Calu3 (cell line): Measurements from ENCODE around the gene FGFR2. TPM values are rescaled to one million over a fixed set of nuclear protein-coding genes. Genes with fewer than 3 reads are reported as not detected.
A peak's percentile ranks its signal among the peaks of the same experiment; 100 is the strongest.

Experiments
- BruUV-seq: library from RNA; stranded (reverse); fragments of 400-500 nt; replicated peaks from 2 replicates; lab custom pipeline; 2021; lab: Mats Ljungman, UMichigan
- CTCF ChIA-PET: fragments of 300-600 bp; sonication (Branson Sonifier 250); formaldehyde crosslinking; loops from one replicate; lab custom pipeline; 2022; ENCODE audit warnings: antibody characterized with exemption; lab: Charles Lee
- DNase-seq: peaks from one replicate; pipeline ENCODE4 v3.0.0; 2022
- H3K27ac Mint-ChIP-seq: one replicate; pipeline ENCODE4 v1.8.0; 2022; ENCODE audit warnings: mixed read lengths; ENCODE audit not compliant: unreplicated experiment
- H3K27me3 Mint-ChIP-seq: one replicate; pipeline ENCODE4 v1.8.0; 2022; ENCODE audit warnings: mixed read lengths; ENCODE audit not compliant: unreplicated experiment
- H3K36me3 Mint-ChIP-seq: one replicate; pipeline ENCODE4 v1.8.0; 2022; ENCODE audit warnings: mild to moderate bottlenecking, moderate library complexity, mixed read lengths; ENCODE audit not compliant: insufficient read depth, unreplicated experiment
- H3K4me1 Mint-ChIP-seq: one replicate; pipeline ENCODE4 v1.8.0; 2022; ENCODE audit warnings: mild to moderate bottlenecking, low read depth, mixed read lengths; ENCODE audit not compliant: unreplicated experiment
- H3K4me3 Mint-ChIP-seq: one replicate; pipeline ENCODE4 v1.8.0; 2022; ENCODE audit warnings: mild to moderate bottlenecking, low read depth, moderate library complexity, mixed read lengths; ENCODE audit not compliant: unreplicated experiment
- H3K9me3 Mint-ChIP-seq: one replicate; pipeline ENCODE4 v1.8.0; 2022; ENCODE audit warnings: low read depth, mixed read lengths; ENCODE audit not compliant: unreplicated experiment
- intact Hi-C: fragments of 100-400 bp; cut with micrococcal nuclease; formaldehyde crosslinking; loops from one replicate; pipeline ENCODE4 v1.10.0; 2022; ENCODE audit not compliant: unreplicated experiment
- total RNA-seq: library from RNA; stranded (reverse); gene quantifications from 2 replicates; pipeline ENCODE4 v1.2.3, GENCODE V29; 2022
- TF ChIP-seq, protein P1 (sequence below): fragments of 200-600 bp; IDR thresholded peaks from one replicate; pipeline ENCODE4 v1.8.0; 2022; ENCODE audit warnings: antibody characterized with exemption; ENCODE audit not compliant: unreplicated experiment

FGFR2 gene
- total RNA-seq, 1 experiment from 2014 or later: 57.9 TPM

DNA sequence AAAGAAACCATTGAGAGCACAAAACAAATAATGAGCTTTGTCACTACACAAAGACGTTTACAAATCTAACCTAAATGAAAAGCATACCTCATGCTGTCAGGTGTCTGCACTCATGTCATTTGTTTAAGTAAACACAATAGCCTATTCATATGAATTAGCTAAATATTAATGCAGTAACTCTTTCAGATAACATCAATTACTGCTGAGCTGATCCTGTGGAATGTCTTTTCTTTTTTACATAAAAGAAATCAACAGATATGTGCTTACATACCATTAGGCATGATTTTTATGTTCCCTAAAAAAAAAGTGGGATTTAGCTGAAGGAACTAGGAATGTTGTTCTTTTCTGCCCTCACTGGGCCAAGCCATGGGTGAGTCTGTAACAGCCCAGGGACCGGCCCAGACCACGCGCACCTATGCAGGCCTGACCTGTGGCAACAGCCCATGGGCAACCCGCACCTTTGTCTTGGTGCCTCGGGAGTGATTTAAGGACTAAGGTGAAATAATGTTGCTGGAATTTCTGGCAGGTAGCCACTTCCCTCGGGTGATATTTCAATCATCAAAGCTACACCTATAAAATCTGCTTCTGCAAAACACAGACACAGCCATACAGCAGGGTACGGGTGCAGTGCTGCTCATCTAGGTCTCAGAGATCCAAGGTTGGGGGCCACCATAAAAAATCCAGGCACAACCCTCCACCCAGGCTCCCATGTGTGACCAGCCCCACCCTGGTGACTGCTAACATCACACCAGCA, 44.6 kb downstream of the FGFR2 start:
- intact Hi-C loops: loop anchor here (2.0 kb wide), 1 partner anchor 43 kb away; no protein-coding TSS in a partner anchor

DNA sequence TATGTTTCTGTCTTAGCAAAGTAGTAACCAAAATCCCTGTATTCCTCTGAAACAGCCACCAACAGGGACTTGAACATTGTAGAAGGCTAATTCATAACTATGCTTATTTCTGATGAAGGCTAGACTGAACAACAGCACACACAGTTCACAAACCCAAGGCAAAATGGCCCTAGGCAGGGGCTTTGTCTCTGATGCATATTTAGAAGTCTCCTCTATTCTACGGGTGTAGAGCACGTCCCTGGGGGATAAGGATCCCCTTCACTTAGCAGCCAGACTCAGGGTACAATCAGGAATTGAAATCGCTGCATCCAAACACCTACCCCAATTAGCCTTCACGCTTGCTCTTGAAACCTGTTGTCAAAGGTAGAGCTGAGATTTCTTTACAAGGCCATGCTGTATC, 45.5 kb downstream of the FGFR2 start:
- Mint-ChIP-seq H3K27me3 (no peaks in the 10 kb centered on the region), H3K36me3 (peaks cover 19% of the 10 kb centered on the region), H3K27ac (peak overlapping the region; percentile 65), H3K4me3 (peak overlapping the region; percentile 22), H3K4me1 (peaks cover 24% of the 10 kb centered on the region), H3K9me3 (no peaks in the 10 kb centered on the region)
- TF ChIP-seq, protein P1, sequence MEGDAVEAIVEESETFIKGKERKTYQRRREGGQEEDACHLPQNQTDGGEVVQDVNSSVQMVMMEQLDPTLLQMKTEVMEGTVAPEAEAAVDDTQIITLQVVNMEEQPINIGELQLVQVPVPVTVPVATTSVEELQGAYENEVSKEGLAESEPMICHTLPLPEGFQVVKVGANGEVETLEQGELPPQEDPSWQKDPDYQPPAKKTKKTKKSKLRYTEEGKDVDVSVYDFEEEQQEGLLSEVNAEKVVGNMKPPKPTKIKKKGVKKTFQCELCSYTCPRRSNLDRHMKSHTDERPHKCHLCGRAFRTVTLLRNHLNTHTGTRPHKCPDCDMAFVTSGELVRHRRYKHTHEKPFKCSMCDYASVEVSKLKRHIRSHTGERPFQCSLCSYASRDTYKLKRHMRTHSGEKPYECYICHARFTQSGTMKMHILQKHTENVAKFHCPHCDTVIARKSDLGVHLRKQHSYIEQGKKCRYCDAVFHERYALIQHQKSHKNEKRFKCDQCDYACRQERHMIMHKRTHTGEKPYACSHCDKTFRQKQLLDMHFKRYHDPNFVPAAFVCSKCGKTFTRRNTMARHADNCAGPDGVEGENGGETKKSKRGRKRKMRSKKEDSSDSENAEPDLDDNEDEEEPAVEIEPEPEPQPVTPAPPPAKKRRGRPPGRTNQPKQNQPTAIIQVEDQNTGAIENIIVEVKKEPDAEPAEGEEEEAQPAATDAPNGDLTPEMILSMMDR: no peak
- BruUV-seq: no TSS peak
- DNase-seq: no peak
- CTCF ChIA-PET: no interaction called here
- intact Hi-C loops: loop anchor here (2.0 kb wide), 1 partner anchor 44 kb away; no protein-coding TSS in a partner anchor

More for the DNA sequence above, 44.6 kb downstream of the FGFR2 start:
- Mint-ChIP-seq H3K36me3 (peaks cover 15% of the 10 kb centered on the region), H3K27ac (peak overlapping the region; percentile 65), H3K9me3 (no peaks in the 10 kb centered on the region), H3K27me3 (no peaks in the 10 kb centered on the region), H3K4me3 (peak overlapping the region; percentile 22), H3K4me1 (peaks cover 24% of the 10 kb centered on the region)
- peak; percentile 77 for DNase-seq
- no TSS peak for BruUV-seq
- TF ChIP-seq, protein P1: no peak
- CTCF ChIA-PET: interaction anchor here (0.6 to 2.2 kb wide), 9 partner anchors 26 to 605 kb away, joined by 3 to 10 read pairs (median 4); no protein-coding TSS in a partner anchor

DNA sequence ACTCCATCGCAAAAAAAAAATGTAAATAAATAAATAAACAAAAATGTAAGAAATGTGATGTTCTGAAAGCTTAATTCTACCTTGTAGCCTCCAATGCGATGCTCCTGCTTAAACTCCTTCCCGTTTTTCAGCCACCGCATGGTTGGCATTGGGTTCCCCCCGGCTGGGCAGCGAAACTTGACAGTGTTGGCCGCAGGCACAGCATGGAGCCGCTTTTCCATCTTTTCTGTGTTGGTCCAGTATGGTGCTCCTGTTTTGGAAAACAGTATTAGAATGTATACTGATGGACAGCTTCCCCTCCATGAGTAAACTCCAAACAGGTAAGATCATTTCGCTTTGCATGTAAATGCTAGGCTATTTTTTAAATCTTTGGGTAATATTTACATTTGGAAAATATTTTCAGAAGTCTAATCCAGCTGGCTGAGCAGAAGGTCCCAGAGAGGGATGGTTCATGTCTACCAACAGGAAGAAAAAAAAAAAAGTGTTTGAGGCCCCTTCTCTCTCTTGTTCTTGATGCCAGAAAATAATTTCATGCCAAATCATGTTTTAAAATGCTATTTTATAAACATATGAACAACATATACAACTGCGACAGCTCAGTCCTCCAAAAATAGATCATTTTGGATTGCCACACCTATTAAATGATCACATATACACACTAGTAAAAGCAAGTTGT, 46.9 kb downstream of the FGFR2 start:
- intact Hi-C loops: no loop called here
- H3K9me3 Mint-ChIP-seq: no peaks in the 10 kb centered on the region
- DNase-seq: no peak
- H3K27ac Mint-ChIP-seq: no peak overlapping the region
- peaks cover 19% of the 10 kb centered on the region for H3K36me3 Mint-ChIP-seq
- H3K4me3 Mint-ChIP-seq: no peak overlapping the region
- H3K27me3 Mint-ChIP-seq: no peaks in the 10 kb centered on the region
- peaks cover 21% of the 10 kb centered on the region for H3K4me1 Mint-ChIP-seq
- BruUV-seq: no TSS peak
- TF ChIP-seq, protein P1: no peak
- CTCF ChIA-PET: no interaction called here

DNA sequence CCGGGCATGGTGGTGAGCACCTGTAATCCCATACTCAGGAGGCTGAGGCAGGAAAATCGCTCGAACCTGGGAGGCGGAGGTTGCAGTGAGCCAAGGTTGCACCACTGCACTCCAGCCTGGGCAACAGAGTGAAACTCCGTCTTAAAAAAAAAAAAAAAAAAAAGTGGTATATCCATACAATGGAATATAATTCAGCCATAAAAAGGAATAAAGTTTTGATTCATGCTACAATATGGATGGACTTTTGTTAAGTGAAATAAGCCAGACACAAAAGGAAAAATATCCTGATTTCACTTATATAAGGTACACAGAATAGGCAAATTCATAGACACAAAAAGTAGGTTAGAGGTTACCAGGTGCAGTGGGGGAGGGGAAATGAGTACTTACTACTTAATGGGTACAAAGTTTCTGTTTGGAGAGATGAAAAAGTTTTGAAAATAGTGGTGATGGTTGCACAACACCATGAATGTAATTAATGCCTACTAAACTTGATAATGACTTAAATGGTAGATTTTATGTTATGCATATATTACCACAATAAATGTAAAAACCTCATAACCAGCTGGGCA, 53.9 kb downstream of the FGFR2 start:
- Mint-ChIP-seq H3K27ac (no peak overlapping the region), H3K27me3 (no peaks in the 10 kb centered on the region), H3K9me3 (no peaks in the 10 kb centered on the region), H3K4me1 (peaks cover 25% of the 10 kb centered on the region), H3K4me3 (no peak overlapping the region), H3K36me3 (peaks cover 14% of the 10 kb centered on the region)
- intact Hi-C loops: no loop called here
- no TSS peak for BruUV-seq
- DNase-seq: no peak
- CTCF ChIA-PET: no interaction called here
- TF ChIP-seq, protein P1: no peak
